Activated naive CD8-positive, alpha-beta T cell treated with anti-CD3 and anti-CD28 coated beads, Interleukin-2, amount 50 U/mL, for 16 hours (primary cell): ENCODE results near the gene RUFY1.

ENCODE experiments used
- DNase-seq: peaks from one replicate; pipeline ENCODE4 v3.0.0-alpha.2; 2020; ENCODE audit warnings: low read depth, low spot score

RUFY1 gene

GRCh38 chr5:179605026-179605833, 54.9 kb downstream of the RUFY1 start:
- no peak for DNase-seq

- no peak for DNase-seq
Observed at GRCh38 chr5:179606071-179606909, 55.9 kb downstream of the RUFY1 start.

GRCh38 chr5:179606910-179607159, 56.5 kb downstream of the RUFY1 start:
- DNase-seq: no peak

DNA sequence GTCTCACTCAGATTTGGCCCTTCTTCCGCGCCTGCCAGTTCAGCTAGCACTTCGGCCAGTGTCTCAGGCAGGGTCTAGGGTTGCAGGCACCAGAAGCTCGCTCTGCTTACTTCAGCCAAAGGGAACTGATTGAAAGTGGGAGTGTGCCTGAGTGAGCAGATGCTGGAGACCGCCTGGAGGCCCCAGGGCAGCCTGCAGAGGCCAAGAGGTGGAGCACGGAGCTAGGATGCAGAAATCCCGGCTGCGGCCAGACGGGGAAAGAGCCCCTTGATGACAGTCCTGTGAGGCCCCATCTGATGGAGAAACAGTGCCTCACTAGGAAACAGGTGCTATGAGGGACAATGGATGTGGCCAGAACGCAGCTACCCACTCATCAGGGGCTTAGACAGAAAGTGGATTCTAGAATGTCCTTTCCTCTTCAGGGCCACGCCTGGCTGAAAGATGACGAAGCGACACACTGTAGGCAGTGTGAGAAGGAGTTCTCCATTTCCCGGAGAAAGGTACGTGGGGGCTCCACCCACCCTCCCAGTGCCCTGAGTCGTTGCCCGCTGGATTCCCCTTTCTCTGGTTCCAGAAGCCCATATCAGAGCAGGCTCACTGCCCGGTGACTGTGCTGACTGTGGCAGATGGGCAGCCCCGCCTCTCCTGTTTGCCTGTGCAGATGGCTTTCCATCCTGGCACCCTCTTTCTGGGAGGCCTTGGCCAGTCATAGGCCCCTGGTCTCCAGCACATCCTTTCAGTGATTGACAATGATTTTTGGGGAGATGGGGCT, 57.0 kb downstream of the RUFY1 start:
- no peak for DNase-seq

- DNase-seq: no peak
Observed at GRCh38 chr5:179608131-179608581, 57.8 kb downstream of the RUFY1 start.

GRCh38 chr5:179609834-179610108, 59.4 kb downstream of the RUFY1 start:
- DNase-seq: no peak

DNA sequence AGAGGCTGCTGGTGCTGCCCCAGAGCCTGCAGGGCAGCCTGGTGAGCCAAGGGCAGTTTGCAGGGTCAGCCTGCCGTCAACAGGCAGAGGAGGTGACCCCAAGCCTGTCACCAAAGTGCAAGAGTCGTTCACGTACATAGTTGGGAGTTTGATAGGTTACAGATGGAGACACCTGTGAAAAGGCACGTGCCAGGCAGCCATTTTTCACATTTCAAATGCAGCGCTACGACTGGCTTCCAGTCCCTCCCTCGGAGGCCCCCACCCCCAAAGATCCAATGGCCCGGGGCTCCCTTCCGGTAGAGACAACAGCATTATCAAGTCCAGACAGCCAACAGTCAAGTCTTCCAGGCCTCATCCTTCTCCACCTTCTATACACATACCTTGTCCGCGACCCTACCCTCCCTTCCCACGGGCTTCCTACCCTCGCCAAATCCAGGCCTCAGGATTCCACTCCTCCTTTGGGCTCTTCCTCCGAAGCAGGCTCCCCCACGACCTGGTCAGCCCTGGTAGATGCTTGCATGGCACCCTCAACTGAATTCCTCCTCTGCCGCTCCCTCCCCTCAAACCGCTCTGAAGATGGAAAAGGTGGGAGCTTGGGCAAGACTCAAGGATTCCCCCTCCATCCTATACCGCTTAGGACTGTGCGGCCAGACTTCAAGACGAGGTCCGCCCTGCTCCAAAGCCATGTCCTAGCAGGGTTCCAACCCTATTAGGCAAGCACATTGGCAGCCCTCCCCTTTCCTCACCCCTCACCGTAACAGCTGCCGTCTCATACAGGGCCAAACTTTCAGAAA, 60.0 kb downstream of the RUFY1 start:
- DNase-seq: no peak

GRCh38 chr5:179610903-179611265, 60.5 kb downstream of the RUFY1 start:
- DNase-seq: no peak

DNA sequence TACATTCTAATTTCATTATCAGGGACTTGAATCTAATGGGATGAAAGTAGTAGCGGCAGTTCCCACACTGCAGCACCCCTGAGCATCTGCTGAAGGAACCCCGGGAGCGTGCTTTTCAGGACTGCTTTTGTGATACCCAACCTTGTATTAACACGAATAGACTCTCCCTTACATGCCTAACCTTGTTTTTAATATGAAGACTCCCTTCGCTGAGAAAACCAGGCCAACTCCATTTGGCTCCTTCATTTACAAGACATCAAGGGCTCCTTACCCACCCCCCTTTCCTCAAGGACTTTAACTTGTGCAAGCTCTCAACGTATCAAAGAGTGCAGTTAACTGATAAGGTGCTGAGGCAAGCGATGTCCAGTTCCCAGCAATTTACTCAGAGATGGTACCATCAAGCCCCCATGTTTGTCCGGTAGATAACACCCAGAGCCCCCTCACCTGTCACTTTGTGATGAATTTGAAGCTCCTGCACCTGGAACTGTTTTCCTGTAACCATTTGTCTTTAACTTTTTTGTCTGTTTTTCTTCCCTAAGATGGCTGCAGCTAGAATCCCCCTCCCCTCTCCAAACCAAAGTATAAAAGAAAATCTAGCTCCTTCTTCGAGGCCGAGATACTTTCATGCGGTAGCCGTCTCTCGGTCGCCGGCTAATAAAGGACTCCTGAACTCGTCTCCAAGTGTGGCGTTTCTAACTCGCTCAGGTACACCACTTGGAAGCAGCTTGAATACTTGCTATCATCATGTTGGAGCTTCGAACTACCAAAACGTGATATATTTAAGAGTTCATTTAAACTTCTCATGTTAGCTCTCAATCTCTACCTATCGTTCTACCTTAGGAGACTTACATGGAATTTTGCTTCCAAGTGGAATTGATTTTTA, 62.5 kb downstream of the RUFY1 start:
- DNase-seq: no peak

DNA sequence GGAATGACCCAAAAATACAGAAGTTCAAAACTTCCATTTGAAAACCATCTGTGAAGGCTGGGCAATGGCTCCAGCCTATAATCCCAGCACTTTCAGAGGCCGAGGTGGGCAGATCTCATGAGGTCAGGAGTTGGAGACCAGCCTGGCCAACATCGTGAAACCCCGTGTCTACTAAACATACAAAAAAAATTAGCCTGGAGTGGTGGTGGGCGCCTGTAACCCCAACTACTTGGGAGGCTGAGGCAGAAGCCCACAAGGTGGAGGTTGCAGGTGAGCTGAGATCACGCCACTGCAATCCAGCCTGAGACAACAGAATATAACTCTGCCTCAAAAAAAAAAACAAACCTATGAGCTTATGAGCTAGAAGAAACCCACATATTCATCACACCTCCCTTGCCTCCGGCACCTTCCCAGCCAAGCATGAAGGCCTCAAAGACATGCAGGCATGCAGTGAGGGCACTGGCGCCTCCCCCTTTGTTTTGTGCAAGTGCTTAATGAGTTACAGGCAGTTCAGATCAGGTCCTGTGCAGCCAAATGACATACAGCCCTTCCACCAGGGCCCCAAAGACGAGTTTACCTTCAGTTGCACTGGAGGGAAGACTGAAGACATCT, 63.2 kb downstream of the RUFY1 start:
- no peak for DNase-seq

DNA sequence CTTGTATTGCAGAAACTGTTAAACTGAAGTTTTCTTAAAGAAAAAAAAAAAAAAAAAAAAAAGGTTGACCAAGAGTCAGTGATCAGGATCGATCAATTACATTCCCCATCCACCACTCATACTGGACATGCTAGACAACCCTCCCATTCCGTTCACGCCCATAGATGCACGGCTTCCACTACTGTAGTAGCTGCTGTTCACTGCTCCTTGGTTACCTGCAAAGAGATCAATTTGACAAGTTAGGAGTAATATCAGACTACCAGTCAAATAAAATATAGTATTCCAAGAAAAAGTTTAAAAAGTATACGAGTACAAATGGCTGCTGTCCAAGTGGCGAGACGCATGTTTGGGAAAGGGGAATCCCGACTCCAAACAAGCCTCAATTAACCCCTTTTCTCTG, 64.4 kb downstream of the RUFY1 start:
- DNase-seq: no peak

DNA sequence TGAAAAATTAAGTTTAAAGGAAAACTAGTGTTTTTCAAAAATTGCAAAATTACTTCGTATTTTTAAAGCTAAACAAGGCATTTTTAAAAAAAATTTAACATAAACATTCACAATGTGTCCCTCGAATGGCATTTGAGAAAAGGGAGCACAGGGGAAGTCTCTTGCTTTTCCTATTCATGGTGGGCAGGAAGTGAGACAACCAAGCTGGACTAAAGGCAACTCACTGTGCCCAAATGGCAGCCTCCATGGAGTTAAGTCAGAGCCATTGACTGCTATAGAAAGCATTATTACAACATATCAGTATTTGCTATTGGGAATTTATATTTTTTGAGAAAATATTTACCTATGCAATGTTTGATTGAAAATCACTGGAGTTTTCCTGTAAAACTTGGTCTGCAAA, 64.8 kb downstream of the RUFY1 start:
- DNase-seq: no peak

GRCh38 chr5:179616002-179616594, 65.7 kb downstream of the RUFY1 start:
- DNase-seq: no peak

DNA sequence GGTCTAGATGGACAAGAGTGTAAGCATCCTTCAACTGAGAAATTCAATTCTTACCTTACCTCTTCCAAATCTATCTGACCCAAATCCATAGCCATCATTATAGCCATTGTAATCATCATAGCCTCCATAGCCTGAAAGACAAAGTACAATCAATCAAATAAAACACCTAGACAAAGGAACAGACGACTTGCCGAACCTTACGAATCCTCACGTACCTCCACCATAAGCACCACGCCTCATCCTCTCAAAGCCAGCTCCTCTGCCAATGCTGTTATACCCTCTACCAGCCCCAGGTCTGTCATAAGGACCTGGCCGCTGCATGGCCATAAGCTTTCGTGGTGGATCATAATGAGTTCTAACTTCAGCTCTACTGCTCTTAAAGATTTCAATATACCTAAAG, 67.6 kb downstream of the RUFY1 start:
- no peak for DNase-seq

GRCh38 chr5:179618923-179619554, 68.7 kb downstream of the RUFY1 start:
- no peak for DNase-seq

DNA sequence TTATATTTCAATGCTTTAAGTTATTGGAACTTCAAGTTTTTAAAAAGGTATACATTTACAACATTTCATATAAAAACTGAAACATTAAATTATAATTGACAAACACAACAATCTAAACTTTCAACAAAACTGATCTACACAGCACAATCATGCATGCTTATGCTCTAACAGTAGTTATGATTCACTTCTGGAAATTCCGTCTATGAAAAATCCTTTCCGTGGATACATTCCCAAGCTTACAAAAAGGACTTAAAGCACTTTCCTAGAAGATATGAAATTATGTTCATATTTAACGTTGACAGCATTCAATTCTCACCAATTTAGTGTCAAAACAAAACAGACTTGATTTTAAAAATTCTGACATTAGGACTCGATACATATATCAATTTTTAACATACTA, 69.4 kb downstream of the RUFY1 start:
- DNase-seq: no peak

DNA sequence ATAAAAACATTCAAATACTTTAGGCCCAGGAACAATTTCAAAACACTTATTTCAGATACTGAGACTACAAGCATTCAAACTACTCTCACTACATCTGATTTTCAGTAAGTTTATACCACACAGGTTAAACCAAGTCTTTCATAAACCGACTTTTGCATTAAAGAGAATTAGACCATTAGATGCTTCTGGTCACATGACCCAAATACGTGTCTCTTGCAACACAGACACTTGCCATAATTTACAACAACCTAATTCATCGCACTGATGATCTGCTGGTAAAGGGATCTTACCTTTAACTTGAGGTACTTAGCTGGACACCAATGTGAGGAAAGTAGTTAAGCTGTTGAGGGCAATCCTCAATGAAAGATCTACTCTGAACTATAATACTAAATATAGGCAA, 69.9 kb downstream of the RUFY1 start:
- no peak for DNase-seq

GRCh38 chr5:179620703-179621350, 70.5 kb downstream of the RUFY1 start:
- DNase-seq: no peak
